CD14-positive monocyte (primary cell): ENCODE results near the gene CPAMD8. TPM values are rescaled to one million over a fixed set of nuclear protein-coding genes. Genes with fewer than 3 reads are reported as not detected.

ENCODE experiments used
- DNase-seq, 3 donors: peaks; one replicate each; pipeline ENCODE4 v3.0.0-alpha.2; 2011 to 2022
- H2AFZ ChIP-seq: 2 replicates; pipeline ENCODE4 v1.6.0; 2012; ENCODE audit warnings: mild to moderate bottlenecking, low read depth, low read length, inconsistent platforms; ENCODE audit not compliant: insufficient read depth, poor library complexity, severe bottlenecking
- H3K27ac ChIP-seq, 2 donors: 1 replicate in 1 of 2; 2 replicates in 1 of 2; pipeline ENCODE4 v1.5.1; 2012 to 2013; ENCODE audit warnings: low read length in 2 of 2, control low read depth in 1 of 2, inconsistent platforms in 1 of 2, low read depth in 1 of 2, mild to moderate bottlenecking in 1 of 2
- H3K27me3 ChIP-seq, 2 donors: one replicate each; pipeline versions ENCODE4 v1.6.0 to v1.6.1; 2011 to 2013; ENCODE audit warnings: low read length in 2 of 2; ENCODE audit not compliant: control insufficient read depth in 2 of 2, insufficient read depth in 2 of 2
- H3K36me3 ChIP-seq, 2 donors: replicated peaks in 1 of 2; 1 replicate in 1 of 2; 2 replicates in 1 of 2; pipeline versions ENCODE4 v1.5.1 to v1.6.1; 2012 to 2013; ENCODE audit warnings: low read length in 2 of 2, control low read depth in 1 of 2, inconsistent platforms in 1 of 2, mild to moderate bottlenecking in 1 of 2; ENCODE audit not compliant: insufficient read depth in 2 of 2, control insufficient read depth in 1 of 2
- H3K4me1 ChIP-seq, 2 donors: 1 replicate in 1 of 2; 2 replicates in 1 of 2; pipeline versions ENCODE4 v1.5.1 to v1.6.1; 2012 to 2013; ENCODE audit warnings: low read length in 2 of 2, control low read depth in 1 of 2, inconsistent platforms in 1 of 2, mild to moderate bottlenecking in 1 of 2, moderate library complexity in 1 of 2; ENCODE audit not compliant: insufficient read depth in 2 of 2, control insufficient read depth in 1 of 2
- H3K4me2 ChIP-seq: replicated peaks from 2 replicates; pipeline ENCODE3; 2012; ENCODE audit warnings: low read length, moderate library complexity, mild to moderate bottlenecking; ENCODE audit not compliant: poor library complexity, severe bottlenecking; ENCODE audit errors: extremely low read depth
- H3K4me3 ChIP-seq, 3 experiments: fragments of 200-600 bp in 1 of 3; sonication (generic) in 1 of 3; replicated peaks in 1 of 3; 1 replicate in 2 of 3; 2 replicates in 1 of 3; pipeline ENCODE4 v1.5.1; 2011 to 2013; ENCODE audit warnings: low read length in 3 of 3, mild to moderate bottlenecking in 3 of 3, control low read depth in 2 of 3, low read depth in 2 of 3, inconsistent platforms in 1 of 3, moderate library complexity in 1 of 3
- H3K79me2 ChIP-seq: 2 replicates; pipeline ENCODE4 v1.6.0; 2012; ENCODE audit warnings: mild to moderate bottlenecking, control low read depth, inconsistent platforms, low read length, moderate library complexity; ENCODE audit not compliant: insufficient read depth
- H3K9ac ChIP-seq: 2 replicates; pipeline ENCODE4 v1.6.0; 2017; ENCODE audit warnings: low read length, mild to moderate bottlenecking; ENCODE audit not compliant: insufficient read depth, poor library complexity, severe bottlenecking
- H3K9me3 ChIP-seq, 2 donors: replicated peaks in 1 of 2; 1 replicate in 1 of 2; 2 replicates in 1 of 2; pipeline versions ENCODE4 v1.5.1 to v1.6.1; 2012 to 2013; ENCODE audit warnings: low read length in 2 of 2, control low read depth in 1 of 2; ENCODE audit not compliant: control insufficient read depth in 1 of 2, insufficient read depth in 1 of 2
- H4K20me1 ChIP-seq: 2 replicates; pipeline ENCODE4 v1.6.0; 2012; ENCODE audit warnings: mild to moderate bottlenecking, low read length, control low read depth, moderate library complexity; ENCODE audit not compliant: insufficient read depth
- H3K27ac Mint-ChIP-seq, 7 donors: one replicate each; pipeline ENCODE4 v1.8.0; 2020; ENCODE audit warnings: mild to moderate bottlenecking in 7 of 7, mixed read lengths in 7 of 7, moderate library complexity in 6 of 7, inconsistent platforms in 2 of 7
- H3K27me3 Mint-ChIP-seq, 3 donors: one replicate each; pipeline ENCODE4 v1.8.0; 2021 to 2022; ENCODE audit warnings: low read depth in 3 of 3, mild to moderate bottlenecking in 3 of 3, mixed read lengths in 3 of 3, moderate library complexity in 3 of 3, inconsistent platforms in 1 of 3
- H3K36me3 Mint-ChIP-seq, 2 donors: one replicate each; pipeline ENCODE4 v1.8.0; 2020; ENCODE audit warnings: mixed read lengths in 2 of 2, inconsistent platforms in 1 of 2, mild to moderate bottlenecking in 1 of 2
- H3K4me1 Mint-ChIP-seq: one replicate; pipeline ENCODE4 v1.8.0; 2020; ENCODE audit warnings: mild to moderate bottlenecking, mixed read lengths
- H3K4me3 Mint-ChIP-seq, 2 donors: one replicate each; pipeline ENCODE4 v1.8.0; 2020; ENCODE audit warnings: mild to moderate bottlenecking in 2 of 2, mixed read lengths in 2 of 2, moderate library complexity in 1 of 2
- H3K9me3 Mint-ChIP-seq, 7 donors: one replicate each; pipeline ENCODE4 v1.8.0; 2020 to 2022; ENCODE audit warnings: mixed read lengths in 7 of 7, mild to moderate bottlenecking in 6 of 7, moderate library complexity in 6 of 7, inconsistent platforms in 2 of 7
- WGBS: methylation state at CpG from one replicate; pipeline ENCODE4 v1.1.5; 2013; ENCODE audit warnings: missing lambda C conversion rate; ENCODE audit not compliant: insufficient coverage; 5-methylcytosine and 5-hydroxymethylcytosine counted together
- intact Hi-C, 2 donors: fragments of 100-400 bp; cut with micrococcal nuclease; formaldehyde crosslinking; loops; one replicate each; pipeline versions ENCODE4 v1.15.0 to v1.15.1; 2023
- polyA plus RNA-seq, 3 donors: library from polyadenylated mRNA; depleted of rRNA in 1 of 3; unstranded in 2 of 3; stranded (reverse) in 1 of 3; fragments of 300-500 nt in 2 of 3; fragments of >200 nt in 1 of 3; fragmentation: Illumina TruSeq in 2 of 3; gene quantifications; 1 replicate in 2 of 3; 2 replicates in 1 of 3; pipeline ENCODE4 v1.2.3, GENCODE V29; 2012 to 2021
- TF ChIP-seq, protein P1 (sequence below): fragments of 200-600 bp; IDR thresholded peaks from one replicate; pipeline ENCODE4 v1.8.0; 2022; ENCODE audit warnings: antibody characterized with exemption, mild to moderate bottlenecking

Gene CPAMD8
- polyA plus RNA-seq, 3 donors, result 5.1 to 53.4 (median 5.4) TPM

- no peak overlapping the region for H3K4me3 Mint-ChIP-seq
- 70% methylated on average over 3 of the region's 3 CpGs for WGBS
Observed at GRCh38 chr19:16883522-16883921, 143.1 kb downstream of the CPAMD8 start.

GRCh38 chr19:16882146-16882545 is 144.5 kb downstream of the CPAMD8 start:
- Mint-ChIP-seq H3K9me3 (peaks cover 52 to 68% (median 63%) of the 10 kb centered on the region in 7 donors), H3K36me3 (peaks cover 36 to 41% of the 10 kb centered on the region in 2 donors), H3K4me3 (no peak overlapping the region), H3K27ac (peak overlapping the region in 1 of 7 donors; percentile 66), H3K4me1 (no peaks in the 10 kb centered on the region), H3K27me3 (peaks cover 4 to 16% (median 10%) of the 10 kb centered on the region in 3 donors)
- Histone ChIP-seq H2AFZ (no peak overlapping the region), H3K27me3 (peaks cover 0 to 4% of the 10 kb centered on the region in 2 donors), H3K36me3 (peaks cover 32 to 36% of the 10 kb centered on the region in 2 donors), H3K9me3 (peaks cover 37 to 71% of the 10 kb centered on the region in 2 donors), H3K9ac (no peak overlapping the region), H3K27ac (no peak overlapping the region), H4K20me1 (peaks cover 15% of the 10 kb centered on the region), H3K4me2 (no peak overlapping the region), H3K4me1 (peaks cover 0 to 5% of the 10 kb centered on the region in 2 donors), H3K4me3 (no peak overlapping the region), H3K79me2 (no peaks in the 10 kb centered on the region)
- WGBS, result 100% methylated on average over 1 of the region's 3 CpGs
- no peak for DNase-seq
- TF ChIP-seq, protein P1, sequence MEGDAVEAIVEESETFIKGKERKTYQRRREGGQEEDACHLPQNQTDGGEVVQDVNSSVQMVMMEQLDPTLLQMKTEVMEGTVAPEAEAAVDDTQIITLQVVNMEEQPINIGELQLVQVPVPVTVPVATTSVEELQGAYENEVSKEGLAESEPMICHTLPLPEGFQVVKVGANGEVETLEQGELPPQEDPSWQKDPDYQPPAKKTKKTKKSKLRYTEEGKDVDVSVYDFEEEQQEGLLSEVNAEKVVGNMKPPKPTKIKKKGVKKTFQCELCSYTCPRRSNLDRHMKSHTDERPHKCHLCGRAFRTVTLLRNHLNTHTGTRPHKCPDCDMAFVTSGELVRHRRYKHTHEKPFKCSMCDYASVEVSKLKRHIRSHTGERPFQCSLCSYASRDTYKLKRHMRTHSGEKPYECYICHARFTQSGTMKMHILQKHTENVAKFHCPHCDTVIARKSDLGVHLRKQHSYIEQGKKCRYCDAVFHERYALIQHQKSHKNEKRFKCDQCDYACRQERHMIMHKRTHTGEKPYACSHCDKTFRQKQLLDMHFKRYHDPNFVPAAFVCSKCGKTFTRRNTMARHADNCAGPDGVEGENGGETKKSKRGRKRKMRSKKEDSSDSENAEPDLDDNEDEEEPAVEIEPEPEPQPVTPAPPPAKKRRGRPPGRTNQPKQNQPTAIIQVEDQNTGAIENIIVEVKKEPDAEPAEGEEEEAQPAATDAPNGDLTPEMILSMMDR, result no peak
- intact Hi-C loops, result no loop called here

More at GRCh38 chr19:16883522-16883921, 143.1 kb downstream of the CPAMD8 start:
- Histone ChIP-seq H3K27ac (no peak overlapping the region), H3K9me3 (peaks cover 37 to 58% of the 10 kb centered on the region in 2 donors), H2AFZ (no peak overlapping the region), H3K9ac (no peak overlapping the region), H3K4me2 (no peak overlapping the region), H3K27me3 (peaks cover 0 to 14% of the 10 kb centered on the region in 2 donors), H3K4me3 (no peak overlapping the region), H3K79me2 (no peaks in the 10 kb centered on the region), H3K4me1 (peaks cover 5 to 18% of the 10 kb centered on the region in 2 donors), H4K20me1 (peaks cover 9% of the 10 kb centered on the region), H3K36me3 (peaks cover 18 to 22% of the 10 kb centered on the region in 2 donors)
- no peak overlapping the region for H3K27ac Mint-ChIP-seq
- H3K4me1 Mint-ChIP-seq, result peaks cover 3% of the 10 kb centered on the region
- peaks cover 43 to 66% (median 57%) of the 10 kb centered on the region in 7 donors for H3K9me3 Mint-ChIP-seq
- intact Hi-C loops, result no loop called here
- DNase-seq, result no peak
- TF ChIP-seq, protein P1, result no peak
- peaks cover 17 to 30% (median 21%) of the 10 kb centered on the region in 3 donors for H3K27me3 Mint-ChIP-seq
- peaks cover 22 to 27% of the 10 kb centered on the region in 2 donors for H3K36me3 Mint-ChIP-seq
